ENCODE measurements around the gene BHLHE40.

BHLHE40 gene

DNA sequence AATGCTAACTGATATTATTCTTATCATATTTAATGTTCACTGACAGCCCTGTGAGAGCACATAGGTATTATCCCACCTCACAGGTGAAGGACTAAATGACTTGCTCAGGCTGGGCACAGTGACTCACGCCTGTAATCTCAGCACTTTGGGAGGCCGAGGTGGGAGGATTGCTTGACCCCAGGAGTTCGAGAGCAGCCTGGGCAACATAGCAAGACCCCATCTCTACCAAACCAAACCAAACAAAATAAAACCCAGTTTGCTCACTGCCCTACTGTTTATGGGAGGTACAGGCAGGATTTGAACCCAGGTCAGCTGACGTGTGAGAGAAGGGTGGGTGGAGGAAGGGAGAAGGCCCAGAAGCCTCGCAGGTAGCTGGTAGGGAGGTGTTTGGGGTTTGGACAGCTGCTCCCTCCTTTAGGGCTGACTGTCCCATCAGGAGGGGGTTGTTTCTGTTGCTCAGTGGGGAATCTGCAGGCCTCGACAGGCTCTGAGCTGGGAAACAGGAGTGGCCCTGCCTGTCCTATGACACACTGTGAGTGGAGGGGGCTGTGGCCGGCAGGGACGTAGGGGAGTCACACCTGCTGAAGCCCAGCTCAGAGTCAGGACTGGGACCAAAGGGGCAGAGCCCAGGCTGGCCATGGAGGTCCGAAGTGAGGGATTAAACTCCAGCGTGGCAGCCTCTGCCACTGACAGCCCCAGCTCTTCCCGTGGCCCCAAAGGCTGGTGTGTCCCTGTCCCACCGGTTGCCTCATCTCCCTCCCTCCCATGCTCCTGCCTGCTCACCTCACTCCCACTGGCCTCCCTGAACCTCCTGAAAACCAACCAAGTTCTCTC lies 25.3 kb downstream of the BHLHE40 start:
- TF ChIP-seq, protein P1, sequence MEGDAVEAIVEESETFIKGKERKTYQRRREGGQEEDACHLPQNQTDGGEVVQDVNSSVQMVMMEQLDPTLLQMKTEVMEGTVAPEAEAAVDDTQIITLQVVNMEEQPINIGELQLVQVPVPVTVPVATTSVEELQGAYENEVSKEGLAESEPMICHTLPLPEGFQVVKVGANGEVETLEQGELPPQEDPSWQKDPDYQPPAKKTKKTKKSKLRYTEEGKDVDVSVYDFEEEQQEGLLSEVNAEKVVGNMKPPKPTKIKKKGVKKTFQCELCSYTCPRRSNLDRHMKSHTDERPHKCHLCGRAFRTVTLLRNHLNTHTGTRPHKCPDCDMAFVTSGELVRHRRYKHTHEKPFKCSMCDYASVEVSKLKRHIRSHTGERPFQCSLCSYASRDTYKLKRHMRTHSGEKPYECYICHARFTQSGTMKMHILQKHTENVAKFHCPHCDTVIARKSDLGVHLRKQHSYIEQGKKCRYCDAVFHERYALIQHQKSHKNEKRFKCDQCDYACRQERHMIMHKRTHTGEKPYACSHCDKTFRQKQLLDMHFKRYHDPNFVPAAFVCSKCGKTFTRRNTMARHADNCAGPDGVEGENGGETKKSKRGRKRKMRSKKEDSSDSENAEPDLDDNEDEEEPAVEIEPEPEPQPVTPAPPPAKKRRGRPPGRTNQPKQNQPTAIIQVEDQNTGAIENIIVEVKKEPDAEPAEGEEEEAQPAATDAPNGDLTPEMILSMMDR (IDR thresholded peaks at IDR 0.05; ENCODE audit: unreplicated experiment in 3 of 3) = no peak
- no peaks in the 10 kb centered on the region for H3K4me1 Mint-ChIP-seq
- peaks cover 12% of the 10 kb centered on the region for H3K27me3 Mint-ChIP-seq (ENCODE audit: low read depth)
- no peak overlapping the region for H3K4me3 Mint-ChIP-seq
- H3K36me3 Mint-ChIP-seq (ENCODE audit: low read depth) = no peaks in the 10 kb centered on the region
- H3K9me3 Mint-ChIP-seq = no peaks in the 10 kb centered on the region
- no peak overlapping the region for H3K27ac Mint-ChIP-seq

GRCh38 chr3:5005367-5005766 lies 26.1 kb downstream of the BHLHE40 start:
- H3K36me3 Mint-ChIP-seq (ENCODE audit: low read depth) = no peaks in the 10 kb centered on the region
- no peaks in the 10 kb centered on the region for H3K4me1 Mint-ChIP-seq
- no peak overlapping the region for H3K4me3 Mint-ChIP-seq
- no peak overlapping the region for H3K27ac Mint-ChIP-seq
- TF ChIP-seq, protein P1 (IDR thresholded peaks at IDR 0.05; ENCODE audit: unreplicated experiment in 3 of 3) = no peak
- H3K9me3 Mint-ChIP-seq = no peaks in the 10 kb centered on the region
- peaks cover 7% of the 10 kb centered on the region for H3K27me3 Mint-ChIP-seq (ENCODE audit: low read depth)

- H3K27ac Mint-ChIP-seq = no peak overlapping the region
- TF ChIP-seq, protein P1 (IDR thresholded peaks at IDR 0.05; ENCODE audit: unreplicated experiment in 3 of 3) = no peak
- H3K4me3 Mint-ChIP-seq = no peak overlapping the region
Observed at GRCh38 chr3:5006755-5007202, 27.5 kb downstream of the BHLHE40 start.

DNA sequence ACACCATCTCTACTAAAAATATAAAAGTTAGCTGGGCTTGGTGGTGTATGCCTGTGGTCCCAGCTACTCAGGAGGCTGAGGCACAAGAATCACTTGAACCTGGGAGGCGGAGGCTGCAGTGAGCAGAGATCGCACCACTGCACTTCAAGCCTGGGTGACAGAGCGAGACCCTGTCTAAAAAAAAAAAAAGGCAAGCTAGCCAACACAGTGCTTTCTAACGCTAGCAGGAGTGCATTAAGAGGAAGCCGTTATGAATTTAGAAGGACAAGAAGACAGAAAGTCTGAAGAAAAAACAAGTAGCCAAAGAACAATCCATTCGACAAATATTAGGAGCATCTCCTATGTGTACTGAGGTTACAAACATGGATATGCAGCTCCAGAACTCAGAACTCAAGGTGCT lies 28.6 kb downstream of the BHLHE40 start:
- TF ChIP-seq, protein P1 (IDR thresholded peaks at IDR 0.05; ENCODE audit: unreplicated experiment in 3 of 3) = no peak
- H3K27ac Mint-ChIP-seq = no peak overlapping the region
- H3K36me3 Mint-ChIP-seq (ENCODE audit: low read depth) = no peaks in the 10 kb centered on the region
- H3K27me3 Mint-ChIP-seq (ENCODE audit: low read depth) = peaks cover 7% of the 10 kb centered on the region
- H3K4me3 Mint-ChIP-seq = no peak overlapping the region
- peaks cover 11% of the 10 kb centered on the region for H3K4me1 Mint-ChIP-seq
- no peaks in the 10 kb centered on the region for H3K9me3 Mint-ChIP-seq

More at GRCh38 chr3:5006755-5007202, 27.5 kb downstream of the BHLHE40 start:
- H3K27me3 Mint-ChIP-seq (ENCODE audit: low read depth) = peaks cover 7% of the 10 kb centered on the region
- no peaks in the 10 kb centered on the region for H3K9me3 Mint-ChIP-seq
- peaks cover 5% of the 10 kb centered on the region for H3K4me1 Mint-ChIP-seq
- no peaks in the 10 kb centered on the region for H3K36me3 Mint-ChIP-seq (ENCODE audit: low read depth)

DNA sequence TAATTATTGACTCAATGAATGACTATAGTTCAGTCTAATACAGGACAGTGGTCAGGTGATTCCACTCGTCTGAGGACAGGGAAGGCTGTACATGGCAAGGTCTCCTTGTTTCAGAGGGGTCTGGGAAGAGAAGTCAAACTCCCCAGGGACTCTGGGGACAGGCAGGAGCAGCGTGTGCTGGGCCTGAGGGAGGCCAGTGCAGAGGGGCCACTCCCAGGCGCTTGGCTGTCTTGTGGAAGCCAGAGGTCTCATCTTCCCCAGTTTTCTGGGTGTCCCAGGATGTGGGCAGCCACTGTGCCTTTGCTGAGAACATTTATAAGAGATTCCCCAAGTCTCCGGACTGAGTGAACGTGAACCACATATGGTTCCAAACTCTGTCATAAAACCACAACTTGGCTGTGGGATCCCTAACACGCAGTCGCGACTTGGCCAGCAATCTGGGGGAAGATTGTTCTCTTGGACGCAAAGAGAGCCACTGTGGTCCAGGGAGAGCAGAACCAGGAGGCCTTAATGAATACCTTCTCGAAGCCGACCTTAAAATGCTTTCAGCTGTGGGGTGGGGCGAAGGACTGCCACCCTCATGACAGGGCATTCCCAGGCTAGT lies 30.4 kb downstream of the BHLHE40 start:
- Mint-ChIP-seq H3K27ac (no peak overlapping the region), H3K4me1 (peaks cover 14% of the 10 kb centered on the region), H3K4me3 (no peak overlapping the region), H3K9me3 (no peaks in the 10 kb centered on the region), H3K27me3 (ENCODE audit: low read depth) (peaks cover 12% of the 10 kb centered on the region), H3K36me3 (ENCODE audit: low read depth) (no peaks in the 10 kb centered on the region)
- TF ChIP-seq, protein P1 (IDR thresholded peaks at IDR 0.05; ENCODE audit: unreplicated experiment in 3 of 3) = no peak
